OCI-LY1 (cell line): ENCODE measurements around the gene CACNA1B.

ENCODE experiments used
- EZH2 ChIP-seq: fragments of 200-600 bp; sonication (generic), shearing (Covaris generic); IDR thresholded peaks from 2 replicates; pipeline ENCODE4 v1.8.0; 2017; ENCODE audit warnings: borderline replicate concordance, mixed run types, mild to moderate bottlenecking, antibody characterized with exemption, low read length, moderate library complexity, mixed read lengths
- TF ChIP-seq, protein P1 (sequence below): fragments of 200-600 bp; sonication (generic), shearing (Covaris generic); IDR thresholded peaks from 2 replicates; pipeline ENCODE4 v1.5.1; 2017; ENCODE audit warnings: mild to moderate bottlenecking, antibody characterized with exemption, low read length, moderate library complexity, mixed read lengths

DNA sequence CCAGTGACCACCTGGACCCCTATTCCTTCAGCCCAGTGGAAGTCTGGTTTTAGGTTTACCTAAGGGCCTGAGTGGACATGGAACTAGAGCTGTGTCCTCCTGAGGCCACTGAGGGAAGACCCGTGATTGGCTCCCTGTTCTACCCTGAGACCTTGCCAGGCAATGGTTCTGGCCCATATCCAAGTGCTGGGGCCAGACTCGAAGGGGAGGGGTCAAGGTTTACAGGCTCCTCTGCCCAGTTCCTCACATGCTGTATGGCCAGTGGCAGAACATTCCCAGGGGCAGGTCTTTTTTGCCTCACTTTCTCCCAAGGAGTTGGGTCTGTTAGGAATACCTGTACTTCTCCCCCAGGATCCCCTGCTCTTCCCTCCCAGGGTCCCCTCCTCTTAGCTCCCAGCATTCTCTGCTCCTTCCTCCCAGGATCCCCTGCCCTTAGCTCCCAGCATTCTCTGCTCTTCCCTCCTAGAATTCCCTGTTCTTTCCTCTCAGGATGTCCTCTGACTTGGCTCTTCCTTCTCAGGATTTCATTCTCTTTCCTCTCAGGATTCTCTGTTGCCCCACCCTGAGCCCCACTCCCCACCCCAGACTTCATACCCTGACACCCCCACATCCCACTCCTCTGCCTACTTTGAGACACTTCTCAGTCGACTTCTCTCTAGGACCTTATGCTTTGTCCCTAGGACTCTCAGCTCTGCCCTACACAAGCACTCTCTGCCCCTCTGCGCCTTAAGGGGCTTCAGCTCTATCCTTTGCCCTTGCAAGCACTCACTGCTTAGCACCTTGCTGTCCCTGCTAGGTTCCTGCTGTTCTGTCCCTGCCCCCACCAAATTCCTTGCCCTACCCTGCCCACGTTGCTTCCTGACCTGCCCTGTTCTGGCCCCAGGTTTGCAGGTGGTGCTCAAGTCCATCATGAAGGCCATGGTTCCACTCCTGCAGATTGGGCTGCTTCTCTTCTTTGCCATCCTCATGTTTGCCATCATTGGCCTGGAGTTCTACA lies 36.5 kb downstream of the CACNA1B start:
- TF ChIP-seq, protein P1, sequence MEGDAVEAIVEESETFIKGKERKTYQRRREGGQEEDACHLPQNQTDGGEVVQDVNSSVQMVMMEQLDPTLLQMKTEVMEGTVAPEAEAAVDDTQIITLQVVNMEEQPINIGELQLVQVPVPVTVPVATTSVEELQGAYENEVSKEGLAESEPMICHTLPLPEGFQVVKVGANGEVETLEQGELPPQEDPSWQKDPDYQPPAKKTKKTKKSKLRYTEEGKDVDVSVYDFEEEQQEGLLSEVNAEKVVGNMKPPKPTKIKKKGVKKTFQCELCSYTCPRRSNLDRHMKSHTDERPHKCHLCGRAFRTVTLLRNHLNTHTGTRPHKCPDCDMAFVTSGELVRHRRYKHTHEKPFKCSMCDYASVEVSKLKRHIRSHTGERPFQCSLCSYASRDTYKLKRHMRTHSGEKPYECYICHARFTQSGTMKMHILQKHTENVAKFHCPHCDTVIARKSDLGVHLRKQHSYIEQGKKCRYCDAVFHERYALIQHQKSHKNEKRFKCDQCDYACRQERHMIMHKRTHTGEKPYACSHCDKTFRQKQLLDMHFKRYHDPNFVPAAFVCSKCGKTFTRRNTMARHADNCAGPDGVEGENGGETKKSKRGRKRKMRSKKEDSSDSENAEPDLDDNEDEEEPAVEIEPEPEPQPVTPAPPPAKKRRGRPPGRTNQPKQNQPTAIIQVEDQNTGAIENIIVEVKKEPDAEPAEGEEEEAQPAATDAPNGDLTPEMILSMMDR, result no peak
- TF ChIP-seq EZH2, result no peak
